MV-4-11 (cell line): ENCODE measurements around the gene SPHK1.
"Not testable (repeated sequence)": the region's sequence is repeated elsewhere in the genome, so short reads cannot be mapped to it uniquely, and the experiment has no call there.

ENCODE experiments used
- DNase-seq: peaks from one replicate; lab custom pipeline; 2025; lab: John Stamatoyannopoulos, UW

Gene SPHK1, protein sequence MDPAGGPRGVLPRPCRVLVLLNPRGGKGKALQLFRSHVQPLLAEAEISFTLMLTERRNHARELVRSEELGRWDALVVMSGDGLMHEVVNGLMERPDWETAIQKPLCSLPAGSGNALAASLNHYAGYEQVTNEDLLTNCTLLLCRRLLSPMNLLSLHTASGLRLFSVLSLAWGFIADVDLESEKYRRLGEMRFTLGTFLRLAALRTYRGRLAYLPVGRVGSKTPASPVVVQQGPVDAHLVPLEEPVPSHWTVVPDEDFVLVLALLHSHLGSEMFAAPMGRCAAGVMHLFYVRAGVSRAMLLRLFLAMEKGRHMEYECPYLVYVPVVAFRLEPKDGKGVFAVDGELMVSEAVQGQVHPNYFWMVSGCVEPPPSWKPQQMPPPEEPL

DNA sequence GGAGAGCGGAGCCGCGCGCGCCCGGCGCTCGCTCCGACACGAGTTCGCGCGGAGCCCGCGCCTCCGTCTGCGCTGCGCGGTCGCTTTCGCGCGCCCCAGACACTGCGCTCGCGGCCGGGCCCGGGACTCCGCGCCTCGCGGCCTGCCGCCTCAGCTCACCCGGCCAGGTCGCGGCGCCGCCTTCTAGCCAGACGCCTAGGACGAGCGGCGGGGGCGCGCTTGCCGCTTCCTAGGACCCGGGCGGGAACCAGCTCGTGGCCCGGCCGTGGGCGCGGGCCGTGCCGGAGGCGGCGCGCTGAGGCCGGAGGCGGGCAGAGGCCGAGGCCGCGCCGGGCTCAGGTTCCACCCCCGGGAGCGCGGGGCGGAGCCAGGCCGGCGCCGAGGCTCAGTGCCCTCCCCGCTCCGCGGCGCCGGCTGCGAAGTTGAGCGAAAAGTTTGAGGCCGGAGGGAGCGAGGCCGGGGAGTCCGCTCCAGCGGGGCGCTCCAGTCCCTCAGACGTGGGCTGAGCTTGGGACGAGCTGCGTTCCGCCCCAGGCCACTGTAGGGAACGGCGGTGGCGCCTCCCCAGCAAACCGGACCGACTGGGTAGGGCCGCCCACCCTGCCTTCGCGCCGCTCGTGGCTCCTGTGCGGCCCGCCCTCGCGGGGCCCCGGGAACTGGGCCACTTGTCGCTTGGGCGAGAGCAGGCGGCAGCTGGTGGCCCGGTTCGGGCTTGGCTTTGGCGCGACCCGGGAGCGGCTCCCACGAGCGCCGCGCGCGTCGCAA lies at the start of gene SPHK1:
SPHK1 (plus strand) TSS at position 388 of the 765 bp plus-strand sequence. CDS start 1,036 bp downstream, outside the sequence.
- DNase-seq: peak; percentile 62

DNA sequence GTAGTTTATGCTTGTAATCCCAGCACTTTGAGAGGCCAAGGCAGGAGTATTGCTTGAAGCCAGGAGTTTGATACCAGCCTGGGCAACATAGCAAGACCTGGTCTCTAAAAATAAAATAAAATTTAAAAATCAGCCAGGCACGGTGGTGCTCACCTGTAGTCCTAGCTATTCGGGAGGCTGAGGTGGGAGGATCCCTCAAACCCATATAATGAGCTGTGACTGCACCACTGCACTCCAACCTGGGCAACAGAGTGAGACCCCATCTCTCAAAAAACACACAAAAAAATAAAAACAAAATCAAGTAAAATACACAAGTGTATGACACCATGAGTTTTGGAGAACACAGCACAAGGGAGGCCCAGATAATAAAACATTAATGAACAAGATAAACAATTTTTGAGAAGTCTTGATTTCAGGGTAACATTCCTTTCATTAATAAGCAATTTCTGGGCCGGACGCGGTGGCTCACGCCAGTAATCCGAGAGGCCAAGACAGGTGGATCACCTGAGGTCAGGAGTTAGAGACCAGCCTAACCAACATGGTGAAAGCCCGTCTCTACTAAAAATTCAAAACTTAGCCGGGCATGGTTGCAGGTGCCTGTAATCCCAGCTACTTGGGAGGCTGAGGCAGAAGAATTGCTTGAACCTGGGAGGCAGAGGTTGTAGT lies 48.6 kb upstream of the SPHK1 start:
- no peak for DNase-seq

DNA sequence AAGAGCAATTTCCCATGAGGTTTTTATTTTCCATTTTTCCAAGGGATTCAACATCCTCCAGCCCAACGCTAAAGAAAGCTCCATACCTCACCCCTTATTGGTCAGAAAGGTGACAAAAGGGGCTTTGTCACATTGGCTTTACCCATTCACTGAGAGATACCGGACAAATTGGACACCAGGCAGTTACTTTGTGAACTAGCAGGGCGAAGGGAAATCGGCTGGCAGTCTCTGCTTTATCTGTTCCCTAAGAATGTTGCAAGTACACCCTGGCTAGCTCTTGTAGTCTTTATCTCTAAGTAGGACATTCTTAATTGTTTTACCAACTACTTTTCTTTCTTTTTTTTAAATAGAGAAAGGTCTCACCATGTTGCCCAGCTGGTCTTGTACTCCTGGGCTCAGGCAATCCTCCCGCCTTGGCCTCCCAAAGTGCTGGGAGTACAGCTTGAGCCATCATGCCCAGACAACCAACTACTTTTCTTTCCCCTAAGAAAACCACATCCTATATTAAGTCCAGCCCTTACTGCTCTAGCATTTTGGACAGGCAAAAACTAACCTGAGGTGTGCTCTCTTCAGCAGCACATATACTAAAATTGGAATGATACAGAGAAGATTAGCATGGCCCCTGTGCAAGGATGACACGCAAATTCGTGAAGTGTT lies 47.5 kb upstream of the SPHK1 start:
- DNase-seq: peak; percentile 21

DNA sequence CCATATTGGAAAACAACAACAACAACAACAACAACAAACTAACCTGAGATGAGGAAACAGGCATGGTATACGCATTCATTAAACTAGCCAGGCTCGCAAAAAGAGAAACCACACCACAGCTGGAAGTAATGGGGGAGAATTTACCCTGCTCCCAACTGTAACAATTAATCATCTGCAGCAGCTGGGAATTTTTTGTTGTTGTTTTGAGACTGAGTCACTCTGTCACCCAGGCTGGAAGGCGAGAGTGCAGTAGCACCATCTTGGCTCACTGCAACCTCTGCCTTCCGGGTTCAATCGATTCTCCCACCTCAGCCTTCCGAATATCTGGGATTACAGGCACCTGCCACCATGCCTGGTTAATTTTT lies 47.0 kb upstream of the SPHK1 start:
- DNase-seq: no peak

DNA sequence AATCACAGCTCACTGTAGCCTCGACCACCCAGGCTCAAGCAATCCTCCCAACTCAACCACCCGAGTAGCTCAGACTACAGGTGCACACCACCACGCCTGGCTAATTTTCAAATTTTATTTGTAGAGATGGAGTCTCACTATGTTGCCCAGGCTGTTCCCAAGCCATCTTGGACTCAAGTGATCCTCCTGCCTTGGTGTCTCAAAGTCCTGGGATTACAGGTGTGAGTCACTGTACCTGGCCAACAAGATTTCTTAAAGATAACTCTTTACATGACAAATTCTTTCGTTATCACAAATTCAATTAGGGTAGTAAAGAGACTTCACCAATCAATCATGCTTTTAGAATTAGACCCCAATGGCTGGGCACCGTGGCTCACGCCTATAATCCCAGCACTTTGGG lies 43.1 kb upstream of the SPHK1 start:
- no peak for DNase-seq

DNA sequence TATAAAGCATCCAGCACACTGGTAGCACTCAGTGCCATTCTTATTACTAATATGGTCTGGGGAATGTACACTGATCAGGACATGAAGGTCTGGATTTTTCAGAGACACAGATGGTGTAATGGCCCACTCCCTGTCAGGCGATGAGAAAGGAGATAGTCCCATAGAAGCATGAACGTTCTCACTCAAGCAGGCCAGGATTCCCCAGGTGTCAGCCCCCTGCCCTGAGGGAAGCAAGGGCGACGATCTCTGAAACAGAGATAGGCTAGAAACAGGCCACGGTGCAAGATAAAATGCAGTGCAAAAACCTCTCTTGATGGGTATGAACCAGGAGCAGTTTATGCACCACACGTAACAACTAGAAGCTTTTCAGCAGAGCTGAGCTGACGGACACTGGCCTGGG lies 41.3 kb upstream of the SPHK1 start:
- DNase-seq: no peak

DNA sequence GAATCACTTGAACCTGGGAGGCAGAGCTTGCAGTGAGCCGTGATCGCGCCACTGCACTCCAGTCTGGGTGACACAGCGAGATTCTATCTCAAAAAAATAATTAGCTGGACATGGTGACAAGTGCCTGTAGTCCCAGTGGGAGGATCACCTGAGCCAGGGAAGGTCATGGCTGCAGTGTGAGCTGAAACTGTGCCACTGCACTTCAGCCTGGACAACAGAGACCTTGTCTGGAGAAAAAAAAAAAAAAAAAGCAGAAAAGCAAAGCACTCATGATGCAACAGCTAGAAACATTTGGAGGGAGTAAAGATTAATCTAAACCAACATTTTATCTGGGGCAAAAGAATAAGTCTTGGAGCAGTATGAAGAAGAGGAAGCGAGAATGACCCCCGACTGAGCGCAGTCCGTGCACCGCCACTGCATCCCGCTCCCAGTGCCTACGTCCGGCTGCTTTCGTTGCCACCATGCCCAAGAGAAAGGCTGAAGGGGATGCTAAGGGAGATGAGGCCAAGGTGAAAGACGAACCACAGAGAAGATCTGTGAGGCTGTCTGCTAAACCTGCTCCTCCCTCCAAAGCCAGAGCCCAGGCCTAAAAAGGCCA lies 38.9 kb upstream of the SPHK1 start:
- DNase-seq: peak; percentile 75

DNA sequence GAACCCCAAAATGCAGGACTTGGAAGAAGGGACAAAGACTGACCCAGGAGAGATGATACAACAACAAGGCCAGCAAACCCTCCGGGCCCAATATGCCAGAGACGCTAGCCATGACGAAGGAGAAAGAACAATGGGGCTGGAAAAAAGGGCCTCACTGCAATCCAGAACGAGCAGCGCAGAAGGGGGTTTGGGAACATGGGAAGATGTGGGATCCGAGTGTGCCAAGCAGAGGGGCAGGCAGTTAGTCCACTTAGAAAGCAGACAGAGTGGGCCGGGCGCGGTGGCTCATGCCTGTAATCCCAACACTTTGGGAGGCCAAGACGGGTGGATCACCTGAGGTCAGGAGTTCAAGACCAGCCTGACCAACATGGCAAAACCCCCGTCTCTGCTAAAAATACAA lies 37.5 kb upstream of the SPHK1 start:
- DNase-seq: not testable (repeated sequence)

DNA sequence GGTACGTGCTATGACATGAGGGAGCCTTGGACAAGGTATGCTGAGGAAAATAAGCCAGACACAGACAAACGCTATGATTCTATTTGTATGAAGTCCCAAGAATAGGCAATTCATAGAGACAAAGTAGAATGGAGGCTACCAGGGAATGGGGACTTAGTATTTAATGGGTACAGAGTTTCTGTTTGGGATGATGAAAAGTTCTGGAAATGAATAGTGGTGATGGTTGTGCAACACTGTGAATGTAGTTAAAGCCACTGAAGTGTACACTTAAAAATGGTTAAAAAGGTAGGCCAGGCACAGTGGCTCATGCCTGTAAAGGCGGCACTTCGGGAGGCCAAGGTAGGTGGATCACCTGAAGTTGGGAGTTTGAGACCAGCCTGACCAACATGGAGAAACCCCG lies 33.9 kb upstream of the SPHK1 start:
- DNase-seq: no peak

DNA sequence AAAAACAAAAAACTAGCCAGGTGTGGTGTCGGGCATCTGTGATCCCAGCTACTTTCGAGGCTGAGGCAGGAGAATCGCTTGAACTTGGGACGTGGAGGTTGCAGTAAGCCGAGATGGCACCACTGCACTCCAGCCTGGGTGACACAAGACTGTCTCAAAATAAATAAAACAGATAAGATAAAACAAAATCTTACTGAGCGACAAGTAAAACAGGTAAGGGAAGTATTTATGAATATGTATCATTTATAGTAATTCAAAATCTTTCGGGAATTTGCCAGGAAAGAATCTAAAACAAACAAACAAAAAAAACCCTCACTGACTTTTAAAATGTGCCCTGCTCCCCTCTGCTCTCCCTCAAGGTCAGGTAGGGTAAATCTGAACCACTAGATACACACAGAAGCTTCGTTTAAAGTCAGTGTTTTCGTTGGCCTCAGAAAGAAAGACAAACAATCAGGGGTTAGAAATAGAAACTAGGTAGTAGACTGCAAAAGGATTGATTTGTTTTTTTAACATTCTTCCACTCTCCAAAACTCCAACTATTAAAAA lies 32.8 kb upstream of the SPHK1 start:
- no peak for DNase-seq

DNA sequence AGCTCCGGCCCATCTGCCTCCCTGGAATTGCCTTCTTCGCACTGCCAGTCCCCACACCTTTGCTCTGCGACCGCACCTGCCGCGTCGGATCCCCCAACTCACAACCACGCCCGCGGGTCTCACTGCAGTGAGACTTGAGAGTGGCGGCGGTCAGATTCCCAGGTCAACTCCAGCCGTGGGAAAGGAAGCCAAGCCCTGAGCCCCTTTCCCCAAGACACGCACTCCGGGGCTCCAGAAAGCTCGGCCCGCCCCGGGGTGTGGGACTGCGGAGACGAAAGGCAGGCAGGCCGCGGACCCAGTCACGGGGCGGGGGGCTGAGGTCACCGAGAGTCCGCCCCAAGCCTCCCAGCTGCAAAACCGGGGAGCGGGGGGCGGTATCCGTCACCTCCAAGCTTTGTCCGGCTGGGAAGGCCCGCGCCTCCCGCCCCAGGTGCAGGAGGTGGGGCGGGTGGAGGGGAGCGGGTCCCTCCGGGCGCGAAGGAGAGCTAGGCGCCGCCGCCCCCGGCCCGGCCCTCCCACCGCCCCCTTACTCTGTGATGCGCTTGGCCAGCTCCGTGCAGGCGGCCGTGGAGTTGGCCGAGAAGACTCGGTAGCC lies 31.3 kb upstream of the SPHK1 start:
- DNase-seq: no peak

DNA sequence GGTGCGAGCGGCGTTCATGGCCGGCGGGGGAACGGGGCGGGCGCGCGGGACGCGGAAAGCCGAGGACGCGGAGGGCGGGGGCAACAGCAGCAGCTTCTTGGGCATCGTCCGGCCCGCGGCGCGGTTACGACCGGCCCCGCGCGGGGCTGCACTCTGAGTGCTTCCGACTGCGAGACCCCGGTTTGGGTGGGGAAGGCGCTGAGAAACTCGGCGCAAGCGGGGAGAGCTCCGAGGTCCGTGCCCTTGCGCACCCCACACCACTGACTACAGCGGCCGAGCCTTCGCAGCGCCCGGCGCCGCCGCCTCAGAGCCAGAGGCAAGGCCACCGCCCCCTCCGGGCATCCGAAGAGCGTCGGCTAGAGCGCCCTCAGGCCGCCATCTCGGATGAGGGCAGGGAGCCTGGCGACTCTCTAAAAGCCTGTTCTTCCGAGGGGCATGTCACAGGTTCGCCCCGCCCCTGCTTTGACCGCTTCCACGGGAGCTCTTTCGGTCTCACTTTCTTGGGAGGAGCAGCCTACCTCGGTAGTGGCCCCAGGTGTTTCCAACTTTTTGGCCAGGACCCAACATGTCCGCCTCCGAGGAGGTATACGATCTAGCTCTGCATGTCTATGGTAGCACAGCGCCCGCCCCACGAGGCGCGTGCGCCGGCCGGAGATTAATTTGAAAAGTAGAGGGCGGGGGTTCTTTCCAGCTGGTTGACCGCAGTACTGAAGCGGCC lies 30.7 kb upstream of the SPHK1 start, which contains the start of gene PRPSAP1:
PRPSAP1 (minus strand) TSS at position 318 of the 718 bp plus-strand sequence; CDS start at position 105, 213 bp downstream.
- peak; percentile 83 for DNase-seq

DNA sequence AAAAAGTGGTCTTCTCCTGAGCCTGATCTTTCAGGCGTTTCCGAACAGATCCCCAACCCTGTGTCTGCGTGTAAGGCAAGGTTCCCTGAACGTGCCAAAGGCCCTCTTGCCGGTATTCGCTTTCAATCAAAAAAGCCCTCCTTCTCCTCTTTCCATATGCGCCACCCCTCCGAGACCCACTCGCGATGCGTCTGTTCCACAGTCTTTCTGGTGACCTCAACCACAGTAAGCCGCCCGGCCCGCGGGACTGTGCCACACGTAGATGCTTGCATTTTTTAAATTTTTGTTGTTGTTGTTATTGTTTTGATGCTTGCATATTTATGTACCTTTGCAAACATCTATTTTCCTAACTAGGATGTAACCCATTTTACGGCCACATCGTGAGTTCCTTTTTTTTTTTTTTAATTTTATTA lies 30.1 kb upstream of the SPHK1 start:
- DNase-seq: no peak

DNA sequence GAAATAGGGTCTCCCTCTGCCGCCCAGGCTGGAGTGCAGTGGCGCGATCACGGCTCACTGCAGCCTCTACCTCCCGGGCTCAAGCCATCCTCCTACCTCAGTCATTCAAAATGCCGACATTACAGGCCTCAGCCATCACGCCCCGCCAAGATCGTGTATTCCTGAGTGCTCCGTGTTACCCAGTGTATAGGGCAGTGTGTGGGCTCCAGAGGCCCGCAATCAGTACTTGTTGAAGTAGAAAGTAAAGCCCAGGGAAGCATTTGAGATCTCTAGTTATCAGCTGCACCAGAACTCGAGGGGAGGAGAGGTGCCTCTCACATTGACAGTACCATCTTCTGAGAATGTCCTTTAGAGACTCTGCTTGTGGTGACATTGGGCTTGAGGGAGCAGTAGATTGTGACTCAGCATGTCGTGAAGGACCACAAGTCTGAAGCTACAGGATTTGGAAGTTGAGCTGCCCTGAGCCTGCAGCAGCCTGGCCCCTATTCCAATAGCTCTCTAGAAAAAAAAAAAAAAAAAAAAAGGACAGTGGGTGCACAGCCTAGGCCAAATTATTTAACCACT lies 29.6 kb upstream of the SPHK1 start:
- peak; percentile 56 for DNase-seq

DNA sequence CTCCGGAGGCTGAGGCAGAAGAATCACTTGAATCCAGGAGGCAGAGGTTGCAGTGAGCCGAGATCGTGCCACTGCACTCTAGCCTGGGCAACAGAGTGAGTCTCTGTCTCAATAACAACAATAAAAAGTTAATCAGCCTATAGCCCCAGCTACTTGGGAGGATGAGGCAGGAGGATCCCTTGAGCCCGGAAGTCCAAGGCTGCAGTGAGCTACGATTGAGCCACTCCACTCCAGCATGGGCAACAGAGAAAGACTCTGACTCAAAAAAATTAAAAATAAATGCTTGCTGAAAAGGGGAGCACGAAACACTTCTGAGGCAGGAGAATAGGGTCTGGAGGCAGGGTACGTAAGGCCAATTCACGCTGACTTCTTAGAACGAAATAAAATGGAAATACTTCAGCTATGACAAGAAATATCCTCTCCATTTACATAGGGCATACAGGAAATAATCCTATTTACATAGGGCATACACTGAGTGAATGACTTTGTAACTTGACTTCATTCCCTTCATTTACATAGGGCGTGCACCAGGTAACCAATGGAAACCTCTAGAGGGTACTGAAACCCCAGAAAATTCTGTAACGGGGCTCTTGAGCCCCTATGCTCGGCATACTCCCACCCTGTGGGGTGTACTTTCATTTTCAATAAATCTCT lies 27.5 kb upstream of the SPHK1 start:
- no peak for DNase-seq

DNA sequence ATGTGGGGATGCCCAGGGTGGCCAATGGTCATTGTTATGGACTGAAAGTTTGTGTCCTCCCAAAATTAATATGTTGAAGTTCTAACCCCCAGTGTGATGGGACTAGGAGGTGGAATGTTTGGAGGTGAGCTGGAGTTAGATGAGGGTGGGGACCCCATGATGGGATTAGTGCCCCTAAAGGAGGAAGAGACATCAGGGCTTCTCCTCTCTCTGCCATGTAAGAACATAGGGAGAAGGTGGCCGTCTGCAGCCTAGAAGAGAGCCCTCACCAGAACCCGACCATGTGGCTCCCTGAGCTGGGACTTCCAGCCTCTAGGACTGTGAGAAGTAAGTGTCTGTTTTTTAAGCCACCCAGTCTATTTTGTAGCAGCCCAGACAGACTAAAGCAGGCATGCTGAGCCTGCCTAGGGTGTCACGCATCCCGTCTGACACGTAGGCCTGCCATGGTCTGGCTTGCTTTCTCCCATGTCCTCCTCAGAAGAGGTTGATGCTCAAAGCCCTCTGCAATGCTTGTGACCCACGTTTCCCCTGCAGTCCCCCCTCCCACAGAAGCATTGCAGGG lies 26.7 kb upstream of the SPHK1 start:
- DNase-seq: no peak

DNA sequence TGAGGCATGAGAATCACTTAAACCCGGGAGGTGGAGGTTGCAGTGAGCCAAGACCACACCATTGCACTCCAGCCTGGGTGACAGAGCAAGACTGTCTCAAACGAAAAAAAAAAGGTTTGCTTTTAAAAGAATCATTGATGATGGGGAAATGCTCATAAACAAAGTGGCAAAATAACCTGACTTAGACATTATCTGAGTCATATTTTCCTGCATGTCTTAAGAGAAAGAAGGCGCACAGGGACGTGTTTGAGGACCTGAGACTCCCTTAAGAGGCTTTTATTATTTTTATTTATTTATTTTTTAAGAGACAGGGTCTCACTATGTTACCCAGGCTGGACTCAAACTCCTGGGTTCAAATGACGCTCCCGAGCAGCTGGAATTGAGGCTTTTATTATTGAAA lies 25.0 kb upstream of the SPHK1 start:
- DNase-seq: no peak

DNA sequence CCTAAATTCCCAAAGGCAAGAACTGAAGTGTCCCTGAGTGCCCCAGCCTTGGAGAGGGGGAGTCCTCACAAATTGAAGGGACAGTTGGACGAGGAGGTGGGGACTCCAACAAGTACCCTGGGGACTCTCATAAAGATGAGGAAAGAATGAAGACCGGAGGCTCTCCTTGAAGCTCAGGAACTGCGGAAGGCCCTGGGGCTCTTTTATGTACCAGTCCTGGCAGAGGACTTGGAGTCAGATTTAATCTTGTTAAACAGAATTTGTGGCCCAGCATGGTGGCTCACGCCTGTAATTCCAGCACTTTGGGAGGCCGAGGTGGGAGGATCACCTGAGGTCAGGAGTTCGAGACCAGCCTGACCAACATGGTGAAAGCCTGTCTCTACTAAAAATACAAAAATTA lies 24.6 kb upstream of the SPHK1 start:
- DNase-seq: not testable (repeated sequence)

DNA sequence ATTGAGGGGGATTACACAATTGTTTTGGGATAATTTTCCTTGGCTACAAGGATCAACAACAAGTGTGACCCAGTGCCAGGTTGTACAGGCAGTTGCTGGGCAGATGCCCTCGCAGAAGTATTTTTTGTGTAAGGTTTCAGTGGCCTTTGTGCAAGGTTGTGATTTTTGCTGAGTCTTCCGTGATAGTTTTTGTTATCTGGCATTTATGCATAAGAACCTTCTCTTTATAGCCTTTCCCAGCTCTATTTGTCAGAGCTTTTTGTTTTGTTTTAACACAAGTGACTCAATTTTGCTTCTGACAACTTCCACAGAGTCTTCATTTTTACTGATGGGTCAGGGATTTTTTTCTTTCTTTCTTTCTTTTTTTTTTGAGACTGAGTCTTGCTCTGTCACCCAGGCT lies 23.9 kb upstream of the SPHK1 start:
- DNase-seq: no peak
